ENCODE results near the gene LIN28B.
"Not testable (repeated sequence)": the region's sequence is repeated elsewhere in the genome, so short reads cannot be mapped to it uniquely, and the experiment has no call there.

Gene LIN28B

DNA sequence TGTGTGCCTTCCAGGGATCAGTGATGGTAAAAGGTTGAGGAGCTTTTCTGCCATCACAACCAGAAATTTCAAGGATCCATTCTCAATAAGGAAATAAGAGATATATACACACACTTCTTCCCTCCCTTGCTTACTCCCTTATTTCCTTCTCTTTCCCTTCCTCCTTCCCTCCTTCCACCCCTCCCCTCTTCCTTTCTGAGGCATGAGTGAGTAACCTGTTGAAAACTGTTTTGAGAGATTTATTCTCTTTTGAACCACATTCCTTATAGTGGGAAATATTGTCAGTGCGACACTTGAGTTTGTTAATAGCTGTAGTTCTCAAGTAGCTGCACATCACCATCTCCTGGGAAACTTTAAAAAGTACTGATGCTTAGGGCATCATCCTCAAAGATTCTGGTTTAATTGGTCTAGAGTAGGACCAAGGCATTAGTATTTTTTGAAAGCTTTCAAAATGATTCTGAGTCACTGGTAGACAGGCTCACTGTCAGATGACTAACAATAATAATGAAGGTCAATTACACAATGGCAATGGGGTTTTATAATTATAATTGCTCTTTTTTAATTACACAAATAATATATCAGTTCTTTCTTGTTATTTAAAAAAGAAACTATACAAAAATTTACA is 113.0 kb downstream of the LIN28B start:
- no peak for DNase-seq

DNA sequence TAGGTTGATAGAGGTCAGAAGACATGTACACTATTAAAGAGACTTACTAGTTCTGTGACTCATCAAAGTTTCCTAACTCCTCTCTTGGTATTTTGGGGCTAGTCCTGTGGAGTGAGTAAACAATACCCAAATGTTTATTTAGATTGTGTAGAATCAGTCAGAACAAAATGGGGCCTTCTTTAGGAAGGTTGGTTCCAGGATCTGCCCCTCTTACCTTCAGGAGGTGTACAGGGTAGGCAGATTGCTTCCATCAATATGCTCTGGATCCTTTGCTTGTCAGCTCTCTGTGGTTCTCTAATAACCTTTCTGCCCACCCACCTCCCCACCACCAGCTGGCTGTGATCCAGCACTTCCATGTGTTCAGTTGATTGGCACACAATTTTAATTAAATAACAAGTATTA is 115.9 kb downstream of the LIN28B start:
- DNase-seq, result no peak

DNA sequence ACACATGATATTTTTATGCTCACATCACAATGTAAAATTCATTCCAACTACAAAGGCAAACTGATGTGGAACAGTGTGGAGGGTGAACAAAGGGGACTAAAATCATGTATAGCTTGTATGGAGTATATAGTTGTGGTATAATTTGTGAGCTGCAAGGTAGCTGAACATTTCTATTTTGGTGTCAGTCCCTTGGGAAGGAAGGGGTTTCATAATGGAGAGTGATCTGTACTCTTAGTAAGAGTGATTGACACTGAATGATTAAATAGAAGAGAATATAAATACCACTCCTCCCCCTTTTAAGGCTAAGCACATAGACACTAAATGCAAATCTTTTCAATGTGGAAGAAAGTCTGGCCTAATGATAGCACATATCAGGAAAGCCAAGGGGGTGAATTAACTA is 118.3 kb downstream of the LIN28B start:
- DNase-seq, result peak in 1 of 2 experiments; percentile 1

DNA sequence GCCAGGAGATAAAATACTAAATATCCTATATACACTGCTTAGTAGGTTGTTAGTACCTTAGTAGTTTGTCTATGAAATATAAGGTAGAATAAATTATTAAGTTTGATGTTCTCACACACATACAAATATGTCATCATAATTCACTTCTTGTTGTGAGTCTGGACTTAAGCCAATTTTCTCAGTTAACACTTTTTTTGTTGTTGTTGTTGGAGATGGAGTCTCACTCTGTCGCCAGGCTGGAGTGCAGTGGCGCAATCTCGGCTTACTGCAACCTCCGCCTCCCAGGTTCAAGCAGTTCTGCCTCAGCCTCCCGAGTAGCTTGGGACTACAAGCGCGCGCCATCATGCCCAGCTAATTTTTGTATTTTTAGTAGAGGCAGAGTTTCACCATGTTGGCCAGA is 119.5 kb downstream of the LIN28B start:
- not testable (repeated sequence) for DNase-seq

DNA sequence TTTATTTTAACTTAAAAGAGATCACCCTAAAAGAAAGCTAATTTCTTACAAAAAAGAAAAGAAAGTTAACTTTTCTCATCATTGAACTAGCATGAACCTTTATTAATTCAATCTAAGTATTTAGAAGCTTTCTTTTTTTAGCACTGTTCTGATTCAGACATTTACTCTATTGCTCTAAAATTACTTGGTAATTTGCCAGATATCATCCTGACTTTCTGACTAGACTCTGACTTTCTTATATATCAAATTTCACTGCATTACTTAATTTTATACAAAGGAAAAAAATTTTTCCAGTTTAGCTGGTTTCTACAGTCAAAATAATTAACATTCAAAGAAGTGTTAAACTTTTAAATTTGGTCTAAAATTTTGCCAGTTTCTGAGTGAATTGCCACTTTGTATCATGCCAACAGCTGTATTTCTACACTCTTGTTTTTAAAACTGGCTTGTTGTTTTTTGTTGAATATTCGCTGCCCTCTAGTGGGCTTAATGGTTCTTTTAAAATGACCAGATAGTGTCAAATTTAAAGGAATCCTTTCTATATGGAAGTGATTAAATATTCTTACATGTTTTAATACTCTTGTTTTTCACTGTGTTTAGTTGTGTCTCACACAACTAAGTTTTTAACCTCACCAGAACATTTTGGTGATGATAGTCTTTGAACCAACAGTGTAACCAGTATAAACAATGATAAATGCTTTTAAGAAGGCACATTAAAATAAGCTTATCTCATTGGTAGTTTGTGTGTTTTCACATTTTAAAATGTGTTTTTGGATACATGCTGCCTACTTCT is 120.9 kb downstream of the LIN28B start:
- peak in 1 of 2 experiments; percentile 12 for DNase-seq

DNA sequence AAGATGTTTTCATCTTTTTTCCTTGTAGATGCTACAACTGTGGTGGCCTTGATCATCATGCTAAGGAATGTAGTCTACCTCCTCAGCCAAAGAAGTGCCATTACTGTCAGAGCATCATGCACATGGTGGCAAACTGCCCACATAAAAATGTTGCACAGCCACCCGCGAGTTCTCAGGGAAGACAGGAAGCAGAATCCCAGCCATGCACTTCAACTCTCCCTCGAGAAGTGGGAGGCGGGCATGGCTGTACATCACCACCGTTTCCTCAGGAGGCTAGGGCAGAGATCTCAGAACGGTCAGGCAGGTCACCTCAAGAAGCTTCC is 121.4 kb downstream of the LIN28B start:
- no peak for DNase-seq

DNA sequence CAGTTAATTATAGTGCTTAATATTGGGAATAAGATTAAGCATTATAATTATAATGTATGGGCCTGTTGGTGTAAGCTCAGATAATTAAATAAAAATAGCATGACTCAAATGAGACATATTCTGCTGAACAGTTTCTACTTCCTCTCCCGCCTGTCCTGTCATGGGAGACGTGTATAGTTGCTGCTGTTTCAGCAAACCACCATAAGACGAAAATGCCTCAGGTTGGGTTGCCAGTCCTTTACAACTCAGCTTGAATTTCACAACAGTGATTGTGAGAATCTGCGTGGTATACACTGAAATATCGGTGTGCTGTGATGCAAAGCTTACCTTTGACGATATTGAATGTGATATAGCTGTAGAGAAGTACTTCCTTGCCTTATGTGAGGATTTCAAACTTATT is 123.4 kb downstream of the LIN28B start:
- DNase-seq, result no peak

DNA sequence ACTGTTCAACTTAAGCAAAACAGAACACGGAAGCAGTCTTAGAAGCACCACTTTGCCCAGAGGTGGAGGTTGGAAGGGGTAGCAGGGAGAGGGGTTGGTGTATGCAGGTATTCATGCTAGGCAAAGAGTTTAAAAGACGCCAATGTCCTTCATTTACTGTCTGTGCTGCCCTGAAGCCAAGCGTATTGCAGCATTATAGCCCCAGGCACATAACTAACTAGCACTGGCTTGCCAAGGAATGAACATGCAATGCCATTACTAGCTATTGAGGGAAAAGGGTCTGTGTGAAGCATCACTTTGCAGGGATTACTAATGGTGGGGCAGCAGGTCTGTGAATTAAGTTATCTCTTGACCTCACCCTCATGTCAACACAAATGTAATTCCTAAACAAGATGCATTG is 124.8 kb downstream of the LIN28B start:
- not testable (repeated sequence) for DNase-seq

DNA sequence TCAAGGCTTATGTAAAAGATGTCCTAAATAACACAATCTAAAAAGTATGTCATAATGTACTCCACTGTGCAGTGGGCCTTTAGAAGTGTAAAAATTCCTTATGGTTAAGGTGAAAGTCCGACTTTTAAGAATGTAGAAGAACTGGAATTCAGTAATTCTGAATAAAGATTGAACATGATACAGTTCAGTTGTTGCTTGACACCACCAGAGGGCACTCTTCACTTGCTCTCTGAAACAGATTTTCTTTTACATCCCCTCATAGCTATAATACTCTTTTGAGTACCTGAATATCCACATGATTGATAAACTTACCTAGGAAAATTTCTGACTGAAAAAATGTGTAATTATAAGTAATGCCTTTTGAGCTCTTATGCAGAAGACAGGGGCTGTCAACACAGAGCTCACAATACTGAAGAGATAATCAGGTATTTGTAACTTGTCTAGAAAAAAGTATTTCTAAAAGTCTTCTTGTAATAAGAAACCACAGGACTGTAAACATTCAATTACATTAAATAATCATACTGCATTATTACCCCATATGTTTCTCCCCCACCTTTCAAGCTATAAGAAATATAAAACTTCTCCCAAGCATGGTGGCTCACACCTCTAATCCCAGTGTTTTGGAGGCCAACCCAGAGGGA is 130.8 kb downstream of the LIN28B start:
- peak; percentile 6 to 8 for DNase-seq

DNA sequence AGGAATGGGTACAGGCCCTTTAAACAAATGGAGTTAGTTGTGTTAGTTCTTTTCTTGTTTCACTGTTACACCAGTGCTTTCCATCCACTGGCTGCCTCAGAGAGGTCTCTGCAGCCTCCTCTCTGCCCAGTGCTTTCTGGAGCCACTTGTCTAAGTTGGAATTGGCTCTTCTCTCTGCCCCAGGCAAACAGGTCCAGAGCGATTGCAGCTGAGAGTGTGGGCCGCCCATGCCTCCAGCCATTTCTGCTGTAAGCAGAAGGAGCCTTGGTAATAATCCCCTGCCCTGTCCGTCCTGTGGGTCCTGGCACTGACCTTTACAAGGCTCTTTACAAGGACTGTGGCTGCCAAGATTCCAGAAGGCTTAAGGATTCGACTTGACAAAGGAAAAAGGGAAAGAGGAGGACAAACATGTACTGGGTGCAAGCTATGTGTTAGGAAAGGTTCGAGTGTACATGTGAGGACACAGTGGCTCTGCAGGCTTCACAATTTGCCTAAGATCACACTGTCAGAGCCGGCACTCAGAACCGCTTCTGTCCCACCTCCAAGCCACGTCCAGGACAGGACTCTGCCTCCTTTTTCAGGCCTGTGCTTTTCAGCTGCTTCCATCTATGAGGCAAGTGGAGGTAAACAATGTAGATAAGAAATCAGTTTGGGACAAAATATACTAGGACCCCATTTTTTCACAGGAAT is 134.4 kb downstream of the LIN28B start:
- no peak for DNase-seq

DNA sequence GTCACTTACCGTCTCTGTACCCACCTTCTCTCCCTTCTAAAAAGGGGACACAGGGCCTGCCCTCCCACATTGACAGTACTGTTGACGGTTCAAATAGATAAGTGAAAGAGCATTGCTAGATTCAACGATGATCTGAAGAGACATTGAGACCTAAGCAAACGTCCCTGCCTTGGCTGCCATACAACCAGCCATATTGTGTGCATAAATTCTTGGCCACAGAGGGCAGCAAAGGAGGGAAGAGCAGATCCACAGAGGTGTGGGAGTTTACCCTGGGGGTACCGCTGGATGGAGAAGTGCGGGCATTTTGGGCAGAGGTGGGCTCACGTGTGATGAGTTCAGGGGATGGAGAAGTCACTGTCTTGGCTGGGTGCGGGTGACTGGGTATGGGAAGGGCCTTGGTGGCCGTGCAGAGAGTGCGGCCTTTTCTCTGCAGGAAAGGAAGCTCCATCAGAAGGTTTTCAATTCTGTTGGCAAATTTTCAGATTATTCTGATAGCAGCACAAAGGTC is 137.3 kb downstream of the LIN28B start:
- no peak for DNase-seq

DNA sequence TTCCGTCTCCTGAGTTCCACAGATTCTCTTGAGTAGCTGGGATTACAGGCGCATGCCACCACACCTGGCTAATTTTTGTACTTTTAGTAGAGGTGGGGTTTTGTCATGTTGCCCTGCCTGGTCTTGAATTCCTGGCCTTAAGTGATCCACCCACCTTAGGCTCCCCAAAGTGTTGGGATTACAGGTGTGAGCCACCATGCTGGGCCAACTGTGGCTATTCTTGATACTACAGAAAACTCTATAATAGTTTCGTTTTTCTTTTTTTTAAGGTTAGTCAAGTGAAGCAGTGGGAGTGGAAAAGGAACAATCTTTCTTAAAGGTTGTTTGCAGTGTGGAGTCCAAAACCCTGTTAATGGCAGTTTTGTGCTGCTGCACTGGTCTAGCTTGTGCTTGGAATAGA is 138.2 kb downstream of the LIN28B start:
- DNase-seq, result no peak

DNA sequence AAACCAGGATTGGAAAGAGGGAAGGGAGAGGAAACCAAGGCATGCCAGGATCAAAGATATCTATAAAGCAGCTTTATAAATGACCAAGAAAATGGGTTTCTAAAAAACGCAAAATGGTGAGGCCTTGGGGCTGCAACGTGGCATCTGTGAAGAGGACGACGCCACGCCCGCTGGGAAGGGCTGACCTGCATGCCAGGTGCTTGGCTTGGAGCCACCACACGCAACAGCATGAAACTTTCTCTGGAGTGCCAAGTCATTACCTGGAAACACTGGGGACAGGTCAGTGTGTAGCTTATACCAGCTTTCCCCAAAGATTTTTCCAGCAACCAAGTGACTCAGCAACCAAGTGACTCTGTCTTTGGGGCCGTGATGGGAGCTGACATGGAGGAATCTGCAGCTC is 140.4 kb downstream of the LIN28B start:
- no peak for DNase-seq

DNA sequence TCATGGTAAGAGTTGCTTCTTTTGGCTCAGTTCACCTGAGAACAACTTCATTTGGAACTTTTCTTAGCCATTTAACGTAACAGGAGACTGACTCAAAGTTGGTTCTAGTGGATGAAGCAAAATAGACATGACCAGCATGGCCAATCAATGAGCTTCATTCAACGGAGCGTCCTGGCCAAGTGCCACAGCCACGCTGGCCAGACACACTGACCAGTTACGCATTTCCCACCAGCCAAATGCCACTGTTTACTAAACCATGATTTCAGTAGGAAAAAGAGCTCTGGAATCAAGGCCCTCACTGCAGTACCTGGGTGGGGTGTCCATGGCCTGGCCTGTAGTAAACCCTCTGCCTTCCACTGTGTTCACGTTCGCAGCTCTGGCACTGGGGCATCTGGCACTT is 142.5 kb downstream of the LIN28B start:
- DNase-seq, result no peak

DNA sequence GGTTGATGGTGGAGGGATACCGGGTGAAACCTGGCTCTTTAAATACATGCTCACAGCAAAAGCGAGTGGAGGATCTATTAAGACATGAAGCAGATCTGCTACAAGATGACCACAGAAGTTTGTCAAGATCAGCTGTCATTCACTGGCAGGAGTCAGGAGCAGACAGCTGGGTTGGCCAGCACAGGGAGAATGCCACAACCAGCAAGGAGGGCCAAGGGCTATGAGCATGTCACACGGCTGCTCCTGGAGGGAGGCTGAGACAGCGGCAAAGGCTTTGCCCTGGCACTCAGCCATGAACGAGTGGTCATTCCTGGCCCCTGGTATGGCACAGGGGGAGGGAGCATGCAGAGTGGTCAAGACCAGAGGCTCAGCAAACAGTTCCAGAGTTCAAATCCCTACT is 145.3 kb downstream of the LIN28B start:
- DNase-seq, result no peak

DNA sequence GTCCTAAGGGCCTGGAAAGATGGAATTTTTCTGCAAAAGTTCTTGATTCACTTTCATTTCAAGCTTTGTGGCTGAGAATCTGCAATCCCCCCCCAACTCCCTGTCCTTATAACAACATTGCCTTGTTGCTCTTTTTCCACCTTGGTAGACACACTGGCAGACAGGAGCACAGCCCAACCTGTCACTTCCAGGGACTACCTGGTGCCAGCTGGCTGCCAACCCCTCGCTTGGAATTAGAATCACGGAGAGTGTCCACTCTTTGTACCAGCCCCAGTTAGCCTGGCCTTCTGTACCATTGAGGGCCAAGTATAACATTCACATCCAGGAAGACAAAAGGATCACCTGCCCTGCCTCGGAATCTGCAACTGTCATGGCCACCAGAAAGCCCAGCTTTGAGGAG is 148.2 kb downstream of the LIN28B start:
- no peak for DNase-seq

DNA sequence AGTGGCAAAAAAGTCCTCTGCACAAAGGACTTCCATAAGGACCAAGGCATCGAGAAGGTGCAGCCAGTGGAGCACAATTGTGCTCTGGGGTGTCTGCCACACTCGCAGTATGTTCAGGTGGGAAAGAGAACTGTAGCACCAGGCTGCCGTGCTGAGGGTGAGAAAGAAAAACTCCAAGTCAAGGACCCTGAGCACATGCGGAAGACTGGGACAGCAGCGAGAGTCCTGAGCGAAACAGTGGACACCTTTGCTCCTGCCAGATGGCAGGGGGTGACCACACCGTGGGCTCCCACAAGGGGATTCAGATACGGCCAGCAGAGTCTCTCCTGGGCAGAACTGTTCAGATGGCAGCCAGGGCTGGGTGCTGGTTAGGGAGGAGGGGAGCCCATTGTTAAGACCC is 149.4 kb downstream of the LIN28B start:
- DNase-seq, result no peak

DNA sequence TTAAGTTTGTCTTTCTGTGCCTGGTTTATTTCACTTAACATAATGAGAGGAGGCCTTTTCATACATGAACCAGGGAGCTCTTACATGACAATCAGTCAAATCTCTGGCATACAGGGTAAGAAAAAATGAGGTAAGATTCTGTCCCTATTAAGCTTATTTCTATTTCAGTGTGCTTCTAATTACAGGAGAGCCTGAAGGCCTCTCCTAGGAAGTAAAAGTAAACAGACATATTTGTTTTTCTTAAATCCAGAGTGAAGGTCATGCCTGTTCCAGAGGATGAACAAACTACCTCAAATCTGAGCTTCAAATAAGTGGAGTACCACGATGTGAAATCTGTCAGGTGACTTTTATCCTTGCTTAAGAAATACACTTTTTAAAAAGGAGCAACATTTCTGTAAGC is 150.3 kb downstream of the LIN28B start:
- no peak for DNase-seq

DNA sequence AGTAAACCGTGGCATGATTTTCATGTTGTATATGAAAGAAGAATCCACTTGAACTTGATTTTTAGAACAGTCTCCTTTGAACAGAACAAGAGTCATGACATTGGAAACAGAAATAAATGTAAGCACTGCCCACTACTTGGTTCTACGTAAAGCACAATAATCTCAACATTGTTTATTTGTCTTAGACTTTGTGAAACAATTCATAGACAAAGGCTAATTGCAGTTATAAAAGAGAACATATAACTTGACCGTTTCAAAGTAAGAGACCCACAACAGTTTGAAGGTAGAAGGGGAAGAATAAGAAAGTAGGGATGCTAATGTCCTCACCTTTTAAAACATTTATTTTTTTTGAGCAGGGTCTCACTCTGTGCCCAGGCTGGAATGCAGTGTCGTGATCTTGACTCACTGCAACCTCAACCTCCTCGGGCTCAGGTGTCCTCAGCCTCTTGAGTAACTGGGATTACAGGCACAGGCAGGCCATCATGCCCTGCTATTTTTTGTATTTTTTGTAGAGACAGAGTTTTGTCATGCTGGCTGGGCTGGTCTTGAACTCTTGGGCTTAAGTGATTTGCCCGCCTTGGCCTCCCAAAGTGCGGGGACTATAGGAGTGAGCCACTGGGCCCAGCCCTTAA is 151.8 kb downstream of the LIN28B start:
- no peak for DNase-seq

DNA sequence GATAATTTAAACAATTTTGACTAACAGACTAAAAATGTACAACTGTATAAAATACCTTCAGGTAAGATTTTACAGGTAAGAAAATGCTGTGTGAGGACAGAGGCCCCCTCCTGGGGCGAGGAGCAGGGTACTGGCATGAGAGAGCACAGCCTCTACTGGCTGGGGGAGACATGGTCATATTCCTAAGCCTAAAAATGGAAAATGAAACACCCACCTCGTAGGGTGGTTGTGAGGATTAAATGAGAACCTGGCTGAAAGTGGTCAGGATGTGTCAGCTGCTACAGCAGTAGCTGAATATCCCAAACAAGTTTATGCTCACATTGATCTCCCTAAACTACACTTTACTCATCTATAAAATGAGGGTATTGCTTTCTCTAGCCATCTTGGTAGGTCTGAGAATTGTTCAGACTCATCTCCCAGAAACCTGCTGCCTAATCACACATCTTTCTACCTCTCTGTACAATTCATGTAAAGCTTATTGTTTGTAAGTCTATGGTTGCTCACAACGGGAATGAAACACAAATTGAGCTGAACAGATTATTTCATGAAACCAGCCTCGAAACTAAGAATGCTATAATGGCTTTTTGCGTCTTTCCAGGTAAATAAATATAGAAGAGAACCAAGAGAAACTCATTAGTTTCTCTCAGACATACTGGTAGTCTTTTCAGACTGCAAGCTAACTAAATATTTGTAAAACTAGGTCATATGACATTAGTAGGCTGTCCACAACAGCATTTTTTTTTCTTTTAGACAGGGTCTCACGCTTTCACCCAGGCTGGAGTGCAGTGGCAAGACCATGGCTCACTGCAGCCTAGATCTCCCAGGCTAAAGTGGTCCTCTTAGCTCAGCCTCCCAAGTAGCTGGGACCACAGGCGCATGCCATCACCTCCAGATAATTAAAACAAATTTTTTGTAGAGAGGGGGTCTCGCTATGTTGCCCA is 153.3 kb downstream of the LIN28B start:
- no peak for DNase-seq

DNA sequence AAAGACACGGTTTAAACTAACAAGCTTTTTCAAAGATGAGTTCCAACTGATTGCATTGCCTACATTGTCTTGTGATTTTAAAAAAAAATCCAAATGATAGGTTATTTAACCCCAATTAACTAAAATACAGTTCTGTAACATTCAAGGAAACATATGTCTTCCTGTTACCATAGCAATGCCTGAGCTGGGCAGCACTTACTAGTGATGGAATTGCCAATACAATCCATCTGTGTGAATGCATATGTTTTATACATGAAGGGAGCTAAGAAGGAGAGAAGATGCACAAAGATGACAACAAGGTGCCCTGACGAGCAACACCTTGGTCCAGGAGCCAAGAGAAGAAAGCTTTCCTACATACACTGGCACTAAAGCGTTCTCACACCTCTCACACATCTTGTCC is 154.2 kb downstream of the LIN28B start:
- no peak for DNase-seq

DNA sequence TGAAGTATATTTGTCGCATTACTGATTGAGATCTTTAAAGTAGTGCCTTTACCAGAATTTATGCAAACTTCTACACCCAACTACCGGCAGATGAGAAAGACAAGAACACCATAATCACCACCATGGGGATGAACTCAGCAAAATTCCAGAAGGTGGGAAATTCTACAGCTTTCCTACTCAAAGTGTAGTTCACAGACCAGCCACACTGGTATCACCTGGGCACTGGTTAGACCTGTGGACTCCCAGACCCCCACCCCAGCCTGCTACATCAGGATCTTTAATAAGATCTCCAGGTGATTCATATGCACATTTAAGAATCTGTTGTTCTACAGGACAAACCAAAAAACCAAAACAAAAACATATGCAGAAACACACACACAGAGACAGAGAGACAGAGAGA is 155.0 kb downstream of the LIN28B start:
- no peak for DNase-seq
